BLaER1 treated with 17β-estradiol and CSF1 and Interleukin-3, amounts not matched to agents 10 nM and 100 nM (cell line): ENCODE measurements around the gene SMIM9.

Experiments
- H3K27ac ChIP-seq, 11 experiments: shearing (Covaris generic); formaldehyde crosslinking; 2 replicates each; pipeline ENCODE4 v1.8.1; 2022
- H3K27me3 ChIP-seq, 11 experiments: shearing (Covaris generic); formaldehyde crosslinking; 2 replicates each; pipeline ENCODE4 v1.8.1; 2022
- H3K36me3 ChIP-seq, 11 experiments: shearing (Covaris generic); formaldehyde crosslinking; 2 replicates each; pipeline ENCODE4 v1.8.1; 2022
- H3K4me1 ChIP-seq, 10 experiments: shearing (Covaris generic); formaldehyde crosslinking; 2 replicates each; pipeline ENCODE4 v1.8.1; 2022
- H3K4me2 ChIP-seq, 11 experiments: shearing (Covaris generic); formaldehyde crosslinking; 2 replicates each; pipeline ENCODE4 v1.8.1; 2022
- H3K4me3 ChIP-seq, 10 experiments: shearing (Covaris generic); formaldehyde crosslinking; 2 replicates each; pipeline ENCODE4 v1.8.1; 2022
- H3K9ac ChIP-seq, 11 experiments: shearing (Covaris generic); formaldehyde crosslinking; 2 replicates each; pipeline ENCODE4 v1.8.1; 2022
- H3K9me3 ChIP-seq, 11 experiments: shearing (Covaris generic); formaldehyde crosslinking; replicated peaks in 1 of 11; 2 replicates each; pipeline ENCODE4 v1.8.1; 2022
- H4K20me1 ChIP-seq, 11 experiments: shearing (Covaris generic); formaldehyde crosslinking; 2 replicates each; pipeline ENCODE4 v1.8.1; 2022
- Cebpa-rat ChIP-seq, 11 experiments: shearing (Covaris generic); IDR thresholded peaks; 2 replicates each; pipeline ENCODE4 v1.8.1; 2022

SMIM9 gene

DNA sequence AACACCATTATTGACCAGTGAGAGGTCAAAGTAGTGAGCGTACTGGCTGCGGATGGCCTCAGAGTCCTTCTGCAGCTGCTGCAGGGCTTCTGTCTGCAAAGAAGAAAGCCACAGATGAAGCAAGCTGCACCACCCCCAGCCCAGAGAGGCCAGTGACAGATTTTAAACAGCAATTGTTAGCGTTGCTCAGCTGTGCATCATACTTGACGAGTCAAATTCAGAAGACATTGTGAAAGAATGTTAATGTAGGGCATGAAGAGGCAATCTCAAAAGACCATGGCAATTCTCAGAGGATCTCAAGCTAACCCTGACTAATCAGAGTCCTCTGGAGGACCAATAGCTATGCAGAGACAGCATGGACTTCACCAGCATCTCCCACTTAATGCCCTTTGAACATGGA lies 55.2 kb downstream of the SMIM9 start:
- Histone ChIP-seq H3K4me3 (no peak overlapping the region), H3K9me3 (peaks cover 0 to 9% (median 2%) of the 10 kb centered on the region in 11 experiments; a peak in 5 of 22 replicates), H3K9ac (no peak overlapping the region), H3K4me2 (no peak overlapping the region), H3K27me3 (peaks cover 68 to 99% (median 93%) of the 10 kb centered on the region in 11 experiments), H3K4me1 (peaks cover 6 to 29% (median 15%) of the 10 kb centered on the region in 10 experiments; a peak in 19 of 20 replicates), H3K27ac (no peak overlapping the region), H3K36me3 (peaks cover 52 to 95% (median 71%) of the 10 kb centered on the region in 11 experiments), H4K20me1 (peaks cover 14 to 55% (median 44%) of the 10 kb centered on the region in 11 experiments; a peak in 19 of 22 replicates)
- no peak for TF ChIP-seq Cebpa-rat (IDR thresholded peaks at IDR 0.05)

DNA sequence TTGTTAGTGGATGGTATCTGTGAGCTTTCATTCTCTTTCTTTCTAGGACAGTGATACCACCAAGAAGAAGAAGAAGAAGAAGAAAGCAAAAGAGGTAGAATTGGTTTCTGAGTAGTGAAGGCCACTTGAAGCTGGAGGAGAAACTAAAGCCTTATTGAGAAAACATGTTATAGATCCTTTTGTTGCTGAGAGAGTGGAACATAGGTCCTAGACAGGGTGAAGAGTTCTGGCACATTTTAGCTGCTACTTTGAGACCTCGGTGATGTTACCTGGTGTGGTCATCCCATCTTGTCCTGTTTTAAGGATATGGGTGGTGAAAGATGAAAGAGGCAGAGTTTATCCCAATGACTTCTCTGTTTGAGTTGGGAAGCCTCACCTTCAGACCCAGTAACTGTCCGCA lies 57.7 kb downstream of the SMIM9 start:
- H3K27ac ChIP-seq = no peak overlapping the region
- no peak overlapping the region for H3K4me3 ChIP-seq
- H3K4me2 ChIP-seq = no peak overlapping the region
- H4K20me1 ChIP-seq = peaks cover 14 to 73% (median 51%) of the 10 kb centered on the region in 11 experiments; a peak in 20 of 22 replicates
- no peak for TF ChIP-seq Cebpa-rat (IDR thresholded peaks at IDR 0.05)
- no peak overlapping the region for H3K9ac ChIP-seq
- peaks cover 66 to 94% (median 85%) of the 10 kb centered on the region in 11 experiments for H3K36me3 ChIP-seq
- H3K4me1 ChIP-seq = peaks cover 0 to 20% (median 6%) of the 10 kb centered on the region in 10 experiments; a peak in 10 of 20 replicates
- H3K27me3 ChIP-seq = peaks cover 43 to 84% (median 74%) of the 10 kb centered on the region in 11 experiments
- peaks cover 9 to 28% (median 18%) of the 10 kb centered on the region in 11 experiments; a peak in 19 of 22 replicates for H3K9me3 ChIP-seq

DNA sequence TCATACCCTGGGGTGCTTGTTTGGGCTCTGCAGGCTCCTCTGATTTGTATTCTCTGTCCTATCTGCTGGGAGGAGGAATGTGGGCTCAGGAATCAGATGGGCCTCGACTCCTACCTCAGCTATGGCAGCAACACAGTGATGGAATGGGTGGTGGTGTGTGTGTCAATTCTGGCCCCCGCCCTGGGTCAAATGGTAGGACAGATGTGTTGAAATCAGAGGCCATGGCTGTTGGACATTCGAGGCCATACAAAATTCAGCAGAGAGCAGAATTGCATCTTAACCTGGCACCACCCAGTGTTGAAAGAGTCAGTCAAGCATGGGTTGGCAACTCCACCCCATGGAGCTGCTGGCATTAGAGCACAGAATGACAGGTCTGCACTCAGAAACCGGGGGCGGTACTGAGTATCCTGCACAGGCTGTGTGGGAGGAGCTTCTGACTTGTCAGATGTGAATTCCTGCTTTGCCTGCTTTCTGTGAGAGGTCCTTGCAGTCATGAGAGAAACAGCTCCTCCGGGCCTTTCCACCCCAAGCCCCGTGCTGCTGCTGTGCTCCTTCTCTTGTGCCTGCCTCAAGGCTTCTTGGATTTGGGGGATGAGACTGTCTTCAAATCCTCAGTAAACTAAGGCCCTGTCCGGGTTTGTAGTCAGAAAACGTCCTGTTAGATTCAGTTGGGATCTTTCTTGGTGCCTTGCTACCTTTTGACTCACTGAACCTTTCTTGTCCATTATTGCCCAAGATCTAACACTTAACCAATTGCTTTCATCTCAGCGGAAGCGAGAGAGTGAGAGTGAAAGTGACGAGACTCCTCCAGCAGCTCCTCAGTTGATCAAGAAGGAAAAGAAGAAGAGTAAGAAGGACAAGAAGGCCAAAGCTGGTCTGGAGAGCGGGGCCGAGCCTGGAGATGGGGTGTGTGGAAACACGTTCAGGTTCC lies 58.8 kb downstream of the SMIM9 start:
- Histone ChIP-seq H3K36me3 (peaks cover 70 to 94% (median 86%) of the 10 kb centered on the region in 11 experiments), H4K20me1 (peaks cover 13 to 83% (median 52%) of the 10 kb centered on the region in 11 experiments; a peak in 20 of 22 replicates), H3K4me3 (no peak overlapping the region), H3K9ac (peak overlapping the region in 1 of 11 experiments; percentile 44; a peak in 1 of 22 replicates), H3K9me3 (peaks cover 10 to 36% (median 22%) of the 10 kb centered on the region in 11 experiments; a peak in 20 of 22 replicates), H3K4me2 (no peak overlapping the region; a peak in 3 of 22 replicates), H3K4me1 (peaks cover 0 to 20% (median 6%) of the 10 kb centered on the region in 10 experiments; a peak in 10 of 20 replicates), H3K27me3 (peaks cover 33 to 76% (median 70%) of the 10 kb centered on the region in 11 experiments), H3K27ac (peak overlapping the region in 2 of 11 experiments; percentile 24 to 26; a peak in 2 of 22 replicates)
- TF ChIP-seq Cebpa-rat (IDR thresholded peaks at IDR 0.05) = no peak

DNA sequence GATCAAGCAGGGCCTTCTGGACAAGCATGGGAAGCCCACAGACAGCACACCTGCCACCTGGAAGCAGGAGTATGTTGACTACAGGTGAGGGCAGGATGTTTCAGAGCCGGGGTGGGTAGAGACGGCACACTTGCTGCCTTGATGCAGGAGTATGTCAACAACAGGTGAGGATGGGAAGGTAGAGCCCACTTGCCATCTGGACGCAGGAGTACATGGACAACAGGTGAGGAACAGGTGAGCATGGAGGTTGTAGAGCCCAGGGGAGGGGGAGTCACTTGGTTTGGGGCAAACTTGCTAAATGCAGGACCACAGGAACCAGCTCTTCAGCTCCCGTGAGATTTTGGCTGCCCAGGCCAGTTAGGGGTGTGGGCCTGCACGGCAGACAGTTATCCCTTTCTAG lies 59.8 kb downstream of the SMIM9 start:
- peak overlapping the region in 1 of 11 experiments; percentile 24; a peak in 2 of 22 replicates for H3K27ac ChIP-seq
- peaks cover 0 to 20% (median 6%) of the 10 kb centered on the region in 10 experiments; a peak in 10 of 20 replicates for H3K4me1 ChIP-seq
- TF ChIP-seq Cebpa-rat (IDR thresholded peaks at IDR 0.05) = no peak
- H3K9me3 ChIP-seq = peaks cover 10 to 36% (median 22%) of the 10 kb centered on the region in 11 experiments; a peak in 20 of 22 replicates
- peaks cover 76 to 96% (median 92%) of the 10 kb centered on the region in 11 experiments for H3K36me3 ChIP-seq
- peaks cover 24 to 74% (median 65%) of the 10 kb centered on the region in 11 experiments for H3K27me3 ChIP-seq
- no peak overlapping the region for H3K9ac ChIP-seq
- H3K4me2 ChIP-seq = no peak overlapping the region
- H4K20me1 ChIP-seq = peaks cover 5 to 92% (median 57%) of the 10 kb centered on the region in 11 experiments; a peak in 21 of 22 replicates
- no peak overlapping the region for H3K4me3 ChIP-seq
